ENCODE results near the gene PTGFR. TPM values are rescaled to one million over a fixed set of nuclear protein-coding genes. Genes with fewer than 3 reads are reported as not detected.

PTGFR gene
- total RNA-seq, 2 donors from 2014 or later: 0.35 to 1.1 TPM

- no peak overlapping the region for H3K9ac ChIP-seq (ENCODE audit: low read depth in 2 of 2, low read length in 2 of 2)
- no peak for DNase-seq
- H3K4me1 ChIP-seq: no peaks in the 10 kb centered on the region
- no peak for TF ChIP-seq CTCF (IDR thresholded peaks at IDR 0.05)
- no peaks in the 10 kb centered on the region for H3K27me3 ChIP-seq
- no peak overlapping the region for H3K27ac ChIP-seq
- intact Hi-C loops (cut with DNase I): no loop called here
- no peaks in the 10 kb centered on the region for H3K9me3 ChIP-seq
- H3K4me3 ChIP-seq: no peak overlapping the region
- H3K36me3 ChIP-seq: no peaks in the 10 kb centered on the region
These were observed 44.5 kb downstream of the PTGFR start for GRCh38 chr1:78535286-78535685.

GRCh38 chr1:78536427-78536826 lies 45.7 kb downstream of the PTGFR start:
- H3K27ac ChIP-seq: no peak overlapping the region
- TF ChIP-seq CTCF (IDR thresholded peaks at IDR 0.05): no peak

GRCh38 chr1:78540048-78540447 lies 49.3 kb downstream of the PTGFR start:
- Histone ChIP-seq H3K4me1 (no peaks in the 10 kb centered on the region), H3K36me3 (no peaks in the 10 kb centered on the region), H3K27ac (no peak overlapping the region), H3K4me3 (no peak overlapping the region), H3K9ac (ENCODE audit: low read depth in 2 of 2, low read length in 2 of 2) (no peak overlapping the region), H3K9me3 (no peaks in the 10 kb centered on the region), H3K27me3 (no peaks in the 10 kb centered on the region)
- TF ChIP-seq CTCF (IDR thresholded peaks at IDR 0.05): no peak
- no peak for DNase-seq
- intact Hi-C loops (cut with DNase I): no loop called here

More at GRCh38 chr1:78536427-78536826, 45.7 kb downstream of the PTGFR start:
- no peak overlapping the region for H3K4me3 ChIP-seq
- intact Hi-C loops (cut with DNase I): no loop called here
- no peak for DNase-seq
- H3K9ac ChIP-seq (ENCODE audit: low read depth in 2 of 2, low read length in 2 of 2): no peak overlapping the region
- H3K9me3 ChIP-seq: no peaks in the 10 kb centered on the region
- H3K27me3 ChIP-seq: no peaks in the 10 kb centered on the region
- H3K4me1 ChIP-seq: no peaks in the 10 kb centered on the region
- H3K36me3 ChIP-seq: no peaks in the 10 kb centered on the region

GRCh38 chr1:78541479-78541878 lies 50.7 kb downstream of the PTGFR start:
- no peak for TF ChIP-seq CTCF (IDR thresholded peaks at IDR 0.05)
- intact Hi-C loops (cut with DNase I): no loop called here
- H3K36me3 ChIP-seq: no peaks in the 10 kb centered on the region
- no peak overlapping the region for H3K27ac ChIP-seq
- H3K9me3 ChIP-seq: no peaks in the 10 kb centered on the region
- H3K9ac ChIP-seq (ENCODE audit: low read depth in 2 of 2, low read length in 2 of 2): no peak overlapping the region
- no peak for DNase-seq
- no peaks in the 10 kb centered on the region for H3K27me3 ChIP-seq
- H3K4me3 ChIP-seq: no peak overlapping the region
- no peaks in the 10 kb centered on the region for H3K4me1 ChIP-seq

- Histone ChIP-seq H3K36me3 (no peaks in the 10 kb centered on the region), H3K9ac (ENCODE audit: low read depth in 2 of 2, low read length in 2 of 2) (no peak overlapping the region), H3K27me3 (no peaks in the 10 kb centered on the region), H3K4me1 (no peaks in the 10 kb centered on the region), H3K27ac (no peak overlapping the region), H3K4me3 (no peak overlapping the region), H3K9me3 (no peaks in the 10 kb centered on the region)
- intact Hi-C loops (cut with DNase I): no loop called here
- no peak for TF ChIP-seq CTCF (IDR thresholded peaks at IDR 0.05)
- no peak for DNase-seq
These were observed 53.3 kb downstream of the PTGFR start for GRCh38 chr1:78543941-78544643.
